T-helper 1 cell (primary cell): ENCODE data around the gene INPP5A.
"Not testable (repeated sequence)": the region's sequence is repeated elsewhere in the genome, so short reads cannot be mapped to it uniquely, and the experiment has no call there.

Source experiments
- DNase-seq, 5 donors: peaks; one replicate each; pipeline ENCODE4 v3.0.0-alpha.2; 2012 to 2020

INPP5A gene

GRCh38 chr10:132549371-132549770, 11.8 kb downstream of the INPP5A start:
- DNase-seq: no peak

- DNase-seq: no peak
These were observed 12.9 kb downstream of the INPP5A start for GRCh38 chr10:132550366-132551092.

- DNase-seq: peak in 1 of 5 donors; percentile 84
These were observed 13.7 kb downstream of the INPP5A start for GRCh38 chr10:132551093-132551807.

- no peak for DNase-seq
These were observed 14.2 kb downstream of the INPP5A start for GRCh38 chr10:132551808-132552130.

- not testable (repeated sequence) for DNase-seq
These were observed 15.0 kb downstream of the INPP5A start for GRCh38 chr10:132552635-132553034.

GRCh38 chr10:132553568-132553967, 16.0 kb downstream of the INPP5A start:
- DNase-seq: not testable (repeated sequence)

- DNase-seq: no peak
These were observed 16.7 kb downstream of the INPP5A start for GRCh38 chr10:132554053-132554990.

- DNase-seq: peak in 1 of 5 donors; percentile 49
These were observed 17.5 kb downstream of the INPP5A start for GRCh38 chr10:132554991-132555647.

- no peak for DNase-seq
These were observed 18.3 kb downstream of the INPP5A start for GRCh38 chr10:132555648-132556575.

GRCh38 chr10:132556994-132557441, 19.4 kb downstream of the INPP5A start:
- no peak for DNase-seq

- DNase-seq: no peak
These were observed 20.3 kb downstream of the INPP5A start for GRCh38 chr10:132557696-132558515.

- DNase-seq: no peak
These were observed 21.2 kb downstream of the INPP5A start for GRCh38 chr10:132558516-132559413.

- DNase-seq: no peak
These were observed 22.0 kb downstream of the INPP5A start for GRCh38 chr10:132559538-132559937.

GRCh38 chr10:132560241-132560731, 22.7 kb downstream of the INPP5A start:
- no peak for DNase-seq

- DNase-seq: no peak
These were observed 24.8 kb downstream of the INPP5A start for GRCh38 chr10:132562177-132562915.

GRCh38 chr10:132562916-132563456, 25.4 kb downstream of the INPP5A start:
- DNase-seq: no peak

- no peak for DNase-seq
These were observed 26.1 kb downstream of the INPP5A start for GRCh38 chr10:132563485-132564248.
